C4-2B (cell line): ENCODE data around the gene TCHP.
"Not testable (repeated sequence)": the region's sequence is repeated elsewhere in the genome, so short reads cannot be mapped to it uniquely, and the experiment has no call there.

ENCODE experiments used
- H3K27ac ChIP-seq: fragments of 450-650 bp; 2 replicates; pipeline ENCODE4 v1.5.1; 2017
- ZFX ChIP-seq: fragments of 450-650 bp; IDR thresholded peaks from 2 replicates; pipeline ENCODE4 v1.6.1; 2017
- TF ChIP-seq, protein P1 (sequence below): fragments of 450-650 bp; conservative IDR thresholded peaks from 2 replicates; pipeline ENCODE4 v1.5.1; 2017; ENCODE audit warnings: mild to moderate bottlenecking

The TCHP gene, protein sequence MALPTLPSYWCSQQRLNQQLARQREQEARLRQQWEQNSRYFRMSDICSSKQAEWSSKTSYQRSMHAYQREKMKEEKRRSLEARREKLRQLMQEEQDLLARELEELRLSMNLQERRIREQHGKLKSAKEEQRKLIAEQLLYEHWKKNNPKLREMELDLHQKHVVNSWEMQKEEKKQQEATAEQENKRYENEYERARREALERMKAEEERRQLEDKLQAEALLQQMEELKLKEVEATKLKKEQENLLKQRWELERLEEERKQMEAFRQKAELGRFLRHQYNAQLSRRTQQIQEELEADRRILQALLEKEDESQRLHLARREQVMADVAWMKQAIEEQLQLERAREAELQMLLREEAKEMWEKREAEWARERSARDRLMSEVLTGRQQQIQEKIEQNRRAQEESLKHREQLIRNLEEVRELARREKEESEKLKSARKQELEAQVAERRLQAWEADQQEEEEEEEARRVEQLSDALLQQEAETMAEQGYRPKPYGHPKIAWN

DNA sequence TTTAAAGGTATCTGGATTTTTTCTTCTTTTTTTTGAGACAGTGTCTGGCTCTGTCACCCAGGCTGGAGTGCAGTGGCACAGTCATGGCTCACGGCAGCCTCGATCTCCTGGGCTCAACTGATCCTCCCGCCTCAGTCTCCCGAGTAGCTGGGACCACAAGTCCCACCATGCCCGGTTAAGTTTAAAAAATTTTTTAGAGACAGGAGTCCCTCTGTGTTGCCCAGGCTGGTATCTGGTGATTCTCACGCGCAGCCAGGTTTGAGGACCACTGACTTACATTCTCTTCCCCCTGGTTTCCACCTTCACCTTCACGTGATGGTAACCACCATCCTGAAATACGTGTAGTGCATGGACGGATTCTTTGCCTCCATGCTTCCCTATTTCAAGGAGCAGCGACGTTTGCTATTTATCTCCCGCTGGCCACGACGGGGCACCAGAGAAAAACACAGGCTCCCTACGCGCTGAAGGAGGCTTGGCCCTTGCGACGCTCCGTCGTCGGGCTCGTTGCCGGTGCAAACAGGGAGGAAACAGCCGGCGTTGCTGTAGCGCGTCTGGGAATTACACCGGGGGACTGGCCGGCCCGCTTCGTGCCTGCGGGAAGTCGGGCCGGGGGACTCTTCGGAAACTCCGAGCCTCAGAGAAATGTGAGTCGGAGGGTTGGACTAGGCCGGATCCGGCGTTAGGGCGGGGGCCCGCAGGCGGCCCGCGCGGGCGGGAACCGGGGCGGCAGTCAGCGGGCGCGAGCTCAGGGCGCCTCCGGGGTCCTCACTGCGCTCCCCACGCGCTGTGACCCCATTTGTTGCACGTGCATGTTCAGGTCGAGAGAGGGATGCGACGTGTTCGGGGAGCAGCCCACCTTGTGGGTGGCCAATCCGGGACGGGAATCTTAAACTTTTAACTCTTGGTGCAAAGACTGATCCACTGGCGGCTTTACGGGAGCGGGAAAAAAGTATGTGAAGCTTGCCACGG, at the start of gene TCHP:
Gene TCHP (plus strand): TSS at position 492 of the 969 bp plus-strand sequence. CDS start 2,753 bp downstream, outside the sequence.
- peak within 1 kb of the TSS; percentile 86 for H3K27ac ChIP-seq
- TF ChIP-seq, protein P1, sequence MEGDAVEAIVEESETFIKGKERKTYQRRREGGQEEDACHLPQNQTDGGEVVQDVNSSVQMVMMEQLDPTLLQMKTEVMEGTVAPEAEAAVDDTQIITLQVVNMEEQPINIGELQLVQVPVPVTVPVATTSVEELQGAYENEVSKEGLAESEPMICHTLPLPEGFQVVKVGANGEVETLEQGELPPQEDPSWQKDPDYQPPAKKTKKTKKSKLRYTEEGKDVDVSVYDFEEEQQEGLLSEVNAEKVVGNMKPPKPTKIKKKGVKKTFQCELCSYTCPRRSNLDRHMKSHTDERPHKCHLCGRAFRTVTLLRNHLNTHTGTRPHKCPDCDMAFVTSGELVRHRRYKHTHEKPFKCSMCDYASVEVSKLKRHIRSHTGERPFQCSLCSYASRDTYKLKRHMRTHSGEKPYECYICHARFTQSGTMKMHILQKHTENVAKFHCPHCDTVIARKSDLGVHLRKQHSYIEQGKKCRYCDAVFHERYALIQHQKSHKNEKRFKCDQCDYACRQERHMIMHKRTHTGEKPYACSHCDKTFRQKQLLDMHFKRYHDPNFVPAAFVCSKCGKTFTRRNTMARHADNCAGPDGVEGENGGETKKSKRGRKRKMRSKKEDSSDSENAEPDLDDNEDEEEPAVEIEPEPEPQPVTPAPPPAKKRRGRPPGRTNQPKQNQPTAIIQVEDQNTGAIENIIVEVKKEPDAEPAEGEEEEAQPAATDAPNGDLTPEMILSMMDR: no peak; the same call in 1 of the 2 replicates
- peak; percentile 85 for TF ChIP-seq ZFX

DNA sequence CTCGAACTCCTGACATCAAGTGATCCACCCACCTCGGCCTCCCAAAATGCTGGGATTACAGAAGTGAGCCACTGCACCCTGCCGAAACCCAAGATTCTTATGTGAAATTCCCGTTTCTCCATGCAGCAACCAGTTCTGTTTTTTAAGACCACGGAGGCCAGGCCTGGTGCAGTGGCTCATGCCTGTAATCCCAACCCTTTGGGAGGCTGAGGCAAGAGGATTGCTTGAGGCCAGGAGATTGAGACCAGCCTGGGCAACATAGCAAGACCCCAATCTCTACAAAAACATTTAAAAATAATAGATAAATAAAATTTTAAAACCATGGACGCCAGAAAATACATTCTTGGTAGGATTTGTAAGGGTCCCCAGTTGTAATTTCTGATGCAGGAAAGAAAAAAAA, 49.6 kb upstream of the TCHP start:
- not testable (repeated sequence) for H3K27ac ChIP-seq

DNA sequence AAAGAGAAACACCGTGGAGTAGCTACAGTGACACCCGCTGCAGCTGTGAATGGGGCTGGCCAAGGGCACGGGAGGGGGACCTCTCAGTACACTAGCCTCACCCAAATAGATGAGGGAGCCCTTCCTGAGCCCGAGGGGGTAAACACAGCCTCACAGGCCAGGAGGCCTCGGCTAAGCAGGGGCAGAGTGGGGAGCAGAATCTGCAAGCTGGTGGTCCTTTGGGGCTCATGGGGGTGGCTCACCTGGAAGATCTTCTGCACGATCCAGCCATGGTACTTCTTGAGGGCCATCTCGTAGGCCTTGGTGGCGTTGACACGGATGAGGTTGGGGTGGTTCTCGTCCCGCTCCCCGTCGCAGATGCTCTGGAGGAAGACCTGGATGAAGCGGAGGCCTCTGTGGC, 44.7 kb upstream of the TCHP start:
- no peak for TF ChIP-seq ZFX
- TF ChIP-seq, protein P1: no peak
- H3K27ac ChIP-seq: no peak overlapping the region

DNA sequence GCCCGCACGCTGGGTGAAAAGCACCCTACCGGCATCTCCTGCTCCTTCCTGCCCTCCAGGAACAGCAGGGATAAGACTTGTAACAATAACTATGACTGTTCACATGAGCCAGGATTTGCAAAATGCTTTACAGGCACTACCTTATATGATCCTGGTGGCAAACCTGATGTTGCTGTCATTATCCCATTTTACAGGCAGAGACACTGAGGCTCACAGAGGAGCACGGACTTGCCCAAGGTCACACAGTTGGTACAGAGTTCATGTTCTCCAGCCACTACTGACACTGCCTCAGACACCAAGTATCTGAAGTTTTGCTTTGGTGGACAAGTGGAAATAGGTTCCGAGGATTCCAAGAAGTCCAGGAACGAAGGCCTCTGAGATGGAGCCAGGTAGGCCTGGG, 42.4 kb upstream of the TCHP start:
- H3K27ac ChIP-seq: no peak overlapping the region
- TF ChIP-seq ZFX: no peak
- TF ChIP-seq, protein P1: no peak

DNA sequence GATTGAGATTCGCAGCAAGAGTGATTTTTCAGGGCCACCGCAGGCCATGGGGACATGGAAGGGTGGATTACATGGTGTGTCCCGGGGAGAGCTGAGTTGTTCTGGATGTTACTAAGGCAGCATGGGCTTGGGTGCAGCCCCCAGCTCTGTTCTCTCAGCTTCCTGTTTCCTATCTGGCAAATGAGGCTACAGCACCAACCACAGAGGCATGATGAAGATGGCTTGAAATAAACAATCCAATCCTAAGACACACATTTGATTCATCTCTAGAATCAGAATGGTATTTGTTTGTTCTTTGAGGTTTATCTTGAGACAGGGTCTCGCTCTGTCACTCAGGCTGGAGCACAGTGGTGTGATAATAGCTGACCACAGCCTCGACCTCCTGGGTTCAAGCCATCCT, 41.3 kb upstream of the TCHP start:
- TF ChIP-seq ZFX: no peak
- TF ChIP-seq, protein P1: no peak
- no peak overlapping the region for H3K27ac ChIP-seq

DNA sequence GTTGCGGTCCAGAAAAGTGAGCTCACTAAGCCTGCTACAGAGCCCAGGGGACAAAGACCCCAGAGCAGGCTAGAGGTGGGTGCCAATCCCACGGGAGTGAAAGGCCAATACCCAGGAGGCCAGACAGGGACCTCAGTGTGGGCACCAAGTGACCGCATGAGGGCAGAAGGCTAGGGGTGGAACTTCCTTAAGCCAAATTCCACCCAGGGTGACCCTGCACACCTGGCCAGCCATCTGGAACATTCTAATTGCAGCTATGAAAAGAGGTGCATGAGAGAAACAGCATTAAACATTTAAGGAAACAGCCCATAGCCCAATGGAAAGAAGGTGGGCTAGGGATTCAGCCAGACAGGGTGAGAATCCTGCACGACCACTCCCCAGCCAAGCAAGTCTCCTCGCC, 39.1 kb upstream of the TCHP start:
- no peak for TF ChIP-seq ZFX

DNA sequence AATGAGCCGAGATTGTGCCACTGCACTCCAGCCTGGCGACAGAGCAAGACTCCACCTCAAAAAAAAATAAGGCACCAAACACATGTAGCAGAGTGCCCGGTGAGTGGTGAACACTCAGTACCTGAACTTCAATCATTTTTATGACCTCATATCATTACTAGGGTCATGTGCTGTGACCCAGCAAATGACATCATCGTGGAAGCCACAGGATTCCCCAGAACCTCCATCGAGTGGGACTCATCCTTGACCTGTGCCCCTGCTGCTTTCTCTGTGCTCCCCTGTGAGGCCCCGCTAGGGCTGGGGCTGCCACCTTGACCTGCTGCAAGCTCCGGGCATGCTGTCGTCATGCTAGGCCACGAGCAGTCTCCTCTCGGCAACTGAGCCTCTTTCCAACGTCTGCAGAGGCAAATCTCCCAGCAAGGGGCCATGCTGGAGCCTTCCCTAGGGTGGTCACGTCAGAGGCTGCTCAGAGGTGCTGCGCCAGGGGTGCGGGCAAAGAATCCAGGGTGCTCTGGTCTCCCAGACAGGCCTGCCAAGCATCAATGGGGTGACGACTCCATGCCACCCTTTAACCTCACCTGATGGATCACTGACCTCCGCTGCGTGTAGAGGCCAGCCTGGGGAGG, 38.3 kb upstream of the TCHP start:
- TF ChIP-seq, protein P1: no peak
- no peak for TF ChIP-seq ZFX
- H3K27ac ChIP-seq: no peak overlapping the region; the same call in 1 of the 2 replicates

More for the DNA sequence above, 39.1 kb upstream of the TCHP start:
- H3K27ac ChIP-seq: no peak overlapping the region

DNA sequence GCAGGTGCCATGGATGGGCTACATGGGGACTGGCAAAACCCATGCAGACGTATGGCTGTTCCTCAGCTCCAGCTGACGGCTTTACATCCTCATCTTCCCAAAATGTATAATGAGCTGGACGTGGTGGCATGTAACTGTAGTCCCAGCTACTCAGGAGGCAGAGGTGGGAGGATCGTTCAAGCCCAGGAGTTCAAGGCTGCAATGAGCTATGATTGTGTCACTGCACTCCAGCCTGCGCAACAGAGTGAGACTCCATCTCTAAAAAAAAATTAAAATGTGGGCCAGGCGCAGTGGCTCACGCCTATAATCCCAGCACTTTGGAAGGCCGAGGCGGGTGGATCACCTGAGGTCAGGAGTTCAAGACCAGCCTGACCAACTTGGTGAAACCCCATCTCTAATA, 37.6 kb upstream of the TCHP start:
- H3K27ac ChIP-seq: not testable (repeated sequence)
